NCI-H2171 treated with DMSO at 0.1 percent for 48 hours (cell line): ENCODE measurements around the gene TNFRSF14.

Experiments
- DNase-seq: peaks from one replicate; lab custom pipeline; 2025; lab: John Stamatoyannopoulos, UW

TNFRSF14 gene

GRCh38 chr1:2602866-2603520, 46.8 kb downstream of the TNFRSF14 start:
- DNase-seq: no peak

GRCh38 chr1:2603521-2604155, 47.5 kb downstream of the TNFRSF14 start:
- DNase-seq: no peak

GRCh38 chr1:2604156-2604843, 48.1 kb downstream of the TNFRSF14 start:
- DNase-seq: no peak

- no peak for DNase-seq
Measured at GRCh38 chr1:2604844-2605508, 48.8 kb downstream of the TNFRSF14 start.

- DNase-seq: peak; percentile 26
Measured at GRCh38 chr1:2605509-2606395, 49.6 kb downstream of the TNFRSF14 start.

GRCh38 chr1:2606396-2606880, 50.3 kb downstream of the TNFRSF14 start:
- no peak for DNase-seq

- no peak for DNase-seq
Measured at GRCh38 chr1:2606881-2607621, 50.9 kb downstream of the TNFRSF14 start.

- no peak for DNase-seq
Measured at GRCh38 chr1:2607641-2608091, 51.5 kb downstream of the TNFRSF14 start.

- no peak for DNase-seq
Measured at GRCh38 chr1:2609319-2610035, 53.3 kb downstream of the TNFRSF14 start.

- DNase-seq: no peak
Measured at GRCh38 chr1:2610036-2610959, 54.1 kb downstream of the TNFRSF14 start.

- no peak for DNase-seq
Measured at GRCh38 chr1:2611031-2611501, 54.9 kb downstream of the TNFRSF14 start.

GRCh38 chr1:2611621-2612437, 55.7 kb downstream of the TNFRSF14 start:
- no peak for DNase-seq

GRCh38 chr1:2612591-2613365, 56.6 kb downstream of the TNFRSF14 start:
- DNase-seq: no peak
